ENCODE data around the gene RABGGTA. TPM values are rescaled to one million over a fixed set of nuclear protein-coding genes. Genes with fewer than 3 reads are reported as not detected.
A peak's percentile ranks its signal among the peaks of the same experiment; 100 is the strongest.

The RABGGTA gene
- polyA plus RNA-seq, 1 donor = 14.7 TPM

- DNase-seq (ENCODE audit: low read depth) = no peak
These were observed 29.1 kb upstream of the RABGGTA start for GRCh38 chr14:24300326-24300980.

GRCh38 chr14:24299255-24300191 lies 28.1 kb upstream of the RABGGTA start, which contains the start of the genes DHRS1 and NOP9:
TSS of gene DHRS1 (minus strand) at chr14:24299780. CDS start at chr14:24299106, 674 bp downstream.
TSS of gene NOP9 (plus strand) at chr14:24299850. CDS start at chr14:24299955, 105 bp downstream.
- DNase-seq (ENCODE audit: low read depth) = peak; percentile 69

- no peak for DNase-seq (ENCODE audit: low read depth)
These were observed 27.5 kb upstream of the RABGGTA start for GRCh38 chr14:24298892-24299254.

- DNase-seq (ENCODE audit: low read depth) = no peak
These were observed 26.0 kb upstream of the RABGGTA start for GRCh38 chr14:24297190-24297964.

GRCh38 chr14:24296341-24297157 lies 25.2 kb upstream of the RABGGTA start:
- DNase-seq (ENCODE audit: low read depth) = peak; percentile 45

- DNase-seq (ENCODE audit: low read depth) = no peak
These were observed 22.1 kb upstream of the RABGGTA start for GRCh38 chr14:24293525-24293924.

GRCh38 chr14:24292118-24292807 lies 20.9 kb upstream of the RABGGTA start:
- no peak for DNase-seq (ENCODE audit: low read depth)

GRCh38 chr14:24291446-24292117 lies 20.2 kb upstream of the RABGGTA start:
- DNase-seq (ENCODE audit: low read depth) = no peak

GRCh38 chr14:24290746-24291145 lies 19.3 kb upstream of the RABGGTA start:
- DNase-seq (ENCODE audit: low read depth) = no peak

- DNase-seq (ENCODE audit: low read depth) = no peak
These were observed 18.4 kb upstream of the RABGGTA start for GRCh38 chr14:24289649-24290280.

GRCh38 chr14:24286996-24287395 lies 15.6 kb upstream of the RABGGTA start:
- no peak for DNase-seq (ENCODE audit: low read depth)

GRCh38 chr14:24285351-24285750 lies 14.0 kb upstream of the RABGGTA start:
- no peak for DNase-seq (ENCODE audit: low read depth)

GRCh38 chr14:24284501-24285035 lies 13.2 kb upstream of the RABGGTA start:
- no peak for DNase-seq (ENCODE audit: low read depth)

GRCh38 chr14:24283796-24284460 lies 12.5 kb upstream of the RABGGTA start:
- DNase-seq (ENCODE audit: low read depth) = no peak

GRCh38 chr14:24282736-24283135 lies 11.3 kb upstream of the RABGGTA start:
- no peak for DNase-seq (ENCODE audit: low read depth)

GRCh38 chr14:24281636-24282035 lies 10.2 kb upstream of the RABGGTA start:
- no peak for DNase-seq (ENCODE audit: low read depth)

GRCh38 chr14:24280797-24281460 lies 9.5 kb upstream of the RABGGTA start:
- no peak for DNase-seq (ENCODE audit: low read depth)

Data from forelimb muscle (tissue), 1 donor.